ENCODE results near the gene ZNF521.

Gene ZNF521

DNA sequence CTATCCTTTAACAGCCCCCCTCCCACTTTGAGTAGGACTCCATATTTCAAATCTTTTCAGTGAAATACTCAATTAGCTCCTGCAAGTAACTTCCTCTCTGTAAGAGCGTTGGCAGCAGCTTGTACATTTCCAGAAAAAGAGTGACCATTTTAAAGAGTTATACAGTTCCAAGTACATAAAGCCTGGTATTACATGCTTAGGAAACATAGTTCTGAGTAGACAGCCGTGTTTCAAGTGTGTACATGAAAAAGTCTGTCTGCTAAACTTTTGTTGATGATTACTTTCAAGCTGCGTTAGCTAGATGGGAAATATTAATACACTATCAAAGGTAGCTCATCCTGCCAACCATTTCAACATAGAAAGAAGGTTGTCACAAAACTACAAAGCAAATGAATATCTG lies 112.8 kb downstream of the ZNF521 start:
- Histone ChIP-seq H3K9me3 (replicated peaks in 1 of 2; ENCODE audit: control insufficient read depth in 2 of 2, insufficient read depth in 1 of 2, low read depth in 1 of 2, low read length in 2 of 2) (no peaks in the 10 kb centered on the region), H3K18ac (ENCODE audit: low read length) (no peak overlapping the region), H3K4me3 (ENCODE audit: low read length in 2 of 2) (no peak overlapping the region), H3K27ac (replicated peaks; ENCODE audit: low read length) (no peak overlapping the region), H3K4ac (ENCODE audit: low read length) (no peak overlapping the region), H2AFZ (ENCODE audit: low read length) (no peak overlapping the region), H3K23ac (ENCODE audit: low read depth, low read length, poor library complexity) (no peak overlapping the region), H3K79me1 (ENCODE audit: low read depth, low read length) (no peaks in the 10 kb centered on the region), H3K4me2 (ENCODE audit: insufficient read depth, low read length, poor library complexity, severe bottlenecking) (no peak overlapping the region), H2BK15ac (ENCODE audit: low read length) (no peak overlapping the region), H2BK5ac (ENCODE audit: low read length) (no peak overlapping the region), H3K27me3 (ENCODE audit: control insufficient read depth in 3 of 3, insufficient read depth in 3 of 3, low read depth in 1 of 3, low read length in 3 of 3) (no peaks in the 10 kb centered on the region), H4K8ac (ENCODE audit: low read depth, low read length) (no peak overlapping the region), H2AK5ac (ENCODE audit: low read depth, low read length) (no peak overlapping the region), H3K36me3 (replicated peaks in 1 of 2; ENCODE audit: control insufficient read depth in 2 of 2, insufficient read depth in 2 of 2, low read length in 2 of 2) (peaks cover 0 to 23% of the 10 kb centered on the region in 2 donors), H2BK12ac (ENCODE audit: low read length) (no peak overlapping the region), H2BK120ac (ENCODE audit: low read depth, low read length) (no peak overlapping the region), H3K14ac (ENCODE audit: low read length) (no peak overlapping the region), H4K91ac (ENCODE audit: low read depth, low read length, poor library complexity) (no peak overlapping the region), H3K9ac (ENCODE audit: low read depth, low read length, poor library complexity) (no peak overlapping the region), H3K4me1 (ENCODE audit: control insufficient read depth in 2 of 2, insufficient read depth in 1 of 2, low read depth in 1 of 2, low read length in 2 of 2) (peaks cover 19 to 22% of the 10 kb centered on the region in 2 donors)
- DNase-seq (ENCODE audit: low spot score): no peak
- whole genome bisulfite sequencing, 2 donors (ENCODE audit: extremely low coverage in 2 of 2, insufficient read length in 2 of 2, insufficient replicate concordance in 1 of 2): no CpG with 5 or more reads among the region's 3 CpGs

- Histone ChIP-seq H2BK12ac (ENCODE audit: low read length) (no peak overlapping the region), H4K91ac (ENCODE audit: low read depth, low read length, poor library complexity) (no peak overlapping the region), H2AFZ (ENCODE audit: low read length) (no peak overlapping the region), H3K4ac (ENCODE audit: low read length) (no peak overlapping the region), H3K9me3 (replicated peaks in 1 of 2; ENCODE audit: control insufficient read depth in 2 of 2, insufficient read depth in 1 of 2, low read depth in 1 of 2, low read length in 2 of 2) (no peaks in the 10 kb centered on the region), H3K18ac (ENCODE audit: low read length) (no peak overlapping the region), H2BK5ac (ENCODE audit: low read length) (no peak overlapping the region), H3K27me3 (ENCODE audit: control insufficient read depth in 3 of 3, insufficient read depth in 3 of 3, low read depth in 1 of 3, low read length in 3 of 3) (no peaks in the 10 kb centered on the region), H4K8ac (ENCODE audit: low read depth, low read length) (no peak overlapping the region), H3K79me1 (ENCODE audit: low read depth, low read length) (no peaks in the 10 kb centered on the region), H3K4me3 (ENCODE audit: low read length in 2 of 2) (no peak overlapping the region), H3K27ac (replicated peaks; ENCODE audit: low read length) (no peak overlapping the region), H3K9ac (ENCODE audit: low read depth, low read length, poor library complexity) (no peak overlapping the region), H3K36me3 (replicated peaks in 1 of 2; ENCODE audit: control insufficient read depth in 2 of 2, insufficient read depth in 2 of 2, low read length in 2 of 2) (peaks cover 0 to 23% of the 10 kb centered on the region in 2 donors), H2BK120ac (ENCODE audit: low read depth, low read length) (no peak overlapping the region), H2AK5ac (ENCODE audit: low read depth, low read length) (no peak overlapping the region), H2BK15ac (ENCODE audit: low read length) (no peak overlapping the region), H3K4me1 (ENCODE audit: control insufficient read depth in 2 of 2, insufficient read depth in 1 of 2, low read depth in 1 of 2, low read length in 2 of 2) (peaks cover 18 to 25% of the 10 kb centered on the region in 2 donors), H3K23ac (ENCODE audit: low read depth, low read length, poor library complexity) (no peak overlapping the region), H3K4me2 (ENCODE audit: insufficient read depth, low read length, poor library complexity, severe bottlenecking) (no peak overlapping the region), H3K14ac (ENCODE audit: low read length) (no peak overlapping the region)
- no CpG with 5 or more reads among the region's 3 CpGs for WGBS, 2 donors (ENCODE audit: extremely low coverage in 2 of 2, insufficient read length in 2 of 2, insufficient replicate concordance in 1 of 2)
- DNase-seq (ENCODE audit: low spot score): no peak
Measured at GRCh38 chr18:25237571-25238267, 114.2 kb downstream of the ZNF521 start.

DNA sequence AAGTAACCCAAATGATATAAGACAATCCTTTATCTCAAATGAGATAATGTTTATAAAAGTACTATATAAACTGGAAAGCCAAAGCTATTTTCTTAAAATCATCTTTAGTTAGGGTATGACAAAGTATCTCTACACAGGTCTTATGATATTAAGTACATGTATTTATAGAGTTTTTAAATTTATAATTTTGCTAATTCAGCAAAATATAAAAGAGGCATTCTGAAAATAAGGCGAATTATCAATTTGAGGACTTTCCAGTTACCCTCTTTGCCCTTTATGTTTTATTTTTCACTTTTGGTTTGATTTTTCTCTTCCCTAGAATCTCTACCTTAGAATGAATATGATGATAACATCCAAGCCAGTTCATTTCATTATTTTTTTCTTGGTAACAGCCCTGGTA lies 115.2 kb downstream of the ZNF521 start:
- H2AK5ac ChIP-seq (ENCODE audit: low read depth, low read length): no peak overlapping the region
- no CpG with 5 or more reads among the region's 1 CpG for WGBS, 2 donors (ENCODE audit: extremely low coverage in 2 of 2, insufficient read length in 2 of 2, insufficient replicate concordance in 1 of 2)

DNA sequence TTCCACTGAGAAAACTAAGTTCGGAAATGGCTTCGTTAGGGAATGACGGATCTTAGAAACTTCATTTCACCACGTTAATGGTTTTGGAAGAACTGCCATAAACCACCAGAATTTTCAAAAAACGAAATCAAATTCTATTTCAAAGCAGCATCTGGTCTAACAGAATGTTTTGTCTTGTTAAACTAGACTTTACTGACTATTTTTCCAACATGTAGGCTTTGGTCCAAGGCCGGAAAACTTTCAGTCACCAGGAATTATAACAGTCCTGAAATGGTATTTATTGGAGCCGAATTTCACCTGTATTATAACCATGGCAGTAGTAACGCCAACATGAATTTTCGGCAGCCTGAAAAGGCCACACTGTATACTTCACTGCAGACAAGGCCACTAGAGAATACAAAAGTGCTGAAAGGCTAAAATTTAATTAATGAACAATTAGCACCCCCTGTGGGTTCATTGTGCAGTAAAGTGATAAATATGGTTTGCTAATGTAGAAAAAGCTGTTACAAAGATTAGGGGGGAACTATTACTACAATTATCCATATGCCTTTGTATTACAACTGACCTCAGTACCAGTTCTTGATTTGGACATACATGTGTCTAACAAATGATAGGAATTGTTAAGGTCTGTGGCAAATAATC lies 116.4 kb downstream of the ZNF521 start:
- Histone ChIP-seq H2BK15ac (ENCODE audit: low read length) (no peak overlapping the region), H2BK120ac (ENCODE audit: low read depth, low read length) (no peak overlapping the region), H4K8ac (ENCODE audit: low read depth, low read length) (no peak overlapping the region), H3K9me3 (replicated peaks in 1 of 2; ENCODE audit: control insufficient read depth in 2 of 2, insufficient read depth in 1 of 2, low read depth in 1 of 2, low read length in 2 of 2) (no peaks in the 10 kb centered on the region), H3K23ac (ENCODE audit: low read depth, low read length, poor library complexity) (no peak overlapping the region), H2BK5ac (ENCODE audit: low read length) (no peak overlapping the region), H4K91ac (ENCODE audit: low read depth, low read length, poor library complexity) (no peak overlapping the region), H3K4me2 (ENCODE audit: insufficient read depth, low read length, poor library complexity, severe bottlenecking) (no peak overlapping the region), H3K79me1 (ENCODE audit: low read depth, low read length) (no peaks in the 10 kb centered on the region), H3K4ac (ENCODE audit: low read length) (no peak overlapping the region), H3K36me3 (replicated peaks in 1 of 2; ENCODE audit: control insufficient read depth in 2 of 2, insufficient read depth in 2 of 2, low read length in 2 of 2) (peaks cover 1 to 35% of the 10 kb centered on the region in 2 donors), H3K4me1 (ENCODE audit: control insufficient read depth in 2 of 2, insufficient read depth in 1 of 2, low read depth in 1 of 2, low read length in 2 of 2) (peaks cover 17 to 22% of the 10 kb centered on the region in 2 donors), H2AFZ (ENCODE audit: low read length) (no peak overlapping the region), H3K27me3 (ENCODE audit: control insufficient read depth in 3 of 3, insufficient read depth in 3 of 3, low read depth in 1 of 3, low read length in 3 of 3) (no peaks in the 10 kb centered on the region), H2AK5ac (ENCODE audit: low read depth, low read length) (no peak overlapping the region), H3K14ac (ENCODE audit: low read length) (no peak overlapping the region), H2BK12ac (ENCODE audit: low read length) (no peak overlapping the region), H3K4me3 (ENCODE audit: low read length in 2 of 2) (no peak overlapping the region), H3K27ac (replicated peaks; ENCODE audit: low read length) (no peak overlapping the region), H3K9ac (ENCODE audit: low read depth, low read length, poor library complexity) (no peak overlapping the region), H3K18ac (ENCODE audit: low read length) (no peak overlapping the region)
- WGBS, 2 donors (ENCODE audit: extremely low coverage in 2 of 2, insufficient read length in 2 of 2, insufficient replicate concordance in 1 of 2): no CpG with 5 or more reads among the region's 9 CpGs
- no peak for DNase-seq (ENCODE audit: low spot score)

More for the DNA sequence above, 115.2 kb downstream of the ZNF521 start:
- peaks cover 0 to 31% of the 10 kb centered on the region in 2 donors for H3K36me3 ChIP-seq (replicated peaks in 1 of 2; ENCODE audit: control insufficient read depth in 2 of 2, insufficient read depth in 2 of 2, low read length in 2 of 2)
- no peaks in the 10 kb centered on the region for H3K9me3 ChIP-seq (replicated peaks in 1 of 2; ENCODE audit: control insufficient read depth in 2 of 2, insufficient read depth in 1 of 2, low read depth in 1 of 2, low read length in 2 of 2)
- H2BK5ac ChIP-seq (ENCODE audit: low read length): no peak overlapping the region
- H3K18ac ChIP-seq (ENCODE audit: low read length): no peak overlapping the region
- H2AFZ ChIP-seq (ENCODE audit: low read length): no peak overlapping the region
- DNase-seq (ENCODE audit: low spot score): no peak
- no peak overlapping the region for H2BK120ac ChIP-seq (ENCODE audit: low read depth, low read length)
- H2BK15ac ChIP-seq (ENCODE audit: low read length): no peak overlapping the region
- H4K8ac ChIP-seq (ENCODE audit: low read depth, low read length): no peak overlapping the region
- no peaks in the 10 kb centered on the region for H3K27me3 ChIP-seq (ENCODE audit: control insufficient read depth in 3 of 3, insufficient read depth in 3 of 3, low read depth in 1 of 3, low read length in 3 of 3)
- H3K4me2 ChIP-seq (ENCODE audit: insufficient read depth, low read length, poor library complexity, severe bottlenecking): no peak overlapping the region
- H4K91ac ChIP-seq (ENCODE audit: low read depth, low read length, poor library complexity): no peak overlapping the region
- H3K23ac ChIP-seq (ENCODE audit: low read depth, low read length, poor library complexity): no peak overlapping the region
- no peak overlapping the region for H3K4ac ChIP-seq (ENCODE audit: low read length)
- H3K14ac ChIP-seq (ENCODE audit: low read length): no peak overlapping the region
- H3K79me1 ChIP-seq (ENCODE audit: low read depth, low read length): no peaks in the 10 kb centered on the region
- no peak overlapping the region for H2BK12ac ChIP-seq (ENCODE audit: low read length)
- peaks cover 16 to 25% of the 10 kb centered on the region in 2 donors for H3K4me1 ChIP-seq (ENCODE audit: control insufficient read depth in 2 of 2, insufficient read depth in 1 of 2, low read depth in 1 of 2, low read length in 2 of 2)
- H3K9ac ChIP-seq (ENCODE audit: low read depth, low read length, poor library complexity): no peak overlapping the region
- H3K4me3 ChIP-seq (ENCODE audit: low read length in 2 of 2): no peak overlapping the region
- H3K27ac ChIP-seq (replicated peaks; ENCODE audit: low read length): no peak overlapping the region
